ENCODE data around the gene IL19.

The IL19 gene

GRCh38 chr1:206867239-206867638, 96.7 kb downstream of the IL19 start:
- DNase-seq: no peak

- no peak for DNase-seq
Observed at GRCh38 chr1:206867716-206868115, 97.1 kb downstream of the IL19 start.

DNA sequence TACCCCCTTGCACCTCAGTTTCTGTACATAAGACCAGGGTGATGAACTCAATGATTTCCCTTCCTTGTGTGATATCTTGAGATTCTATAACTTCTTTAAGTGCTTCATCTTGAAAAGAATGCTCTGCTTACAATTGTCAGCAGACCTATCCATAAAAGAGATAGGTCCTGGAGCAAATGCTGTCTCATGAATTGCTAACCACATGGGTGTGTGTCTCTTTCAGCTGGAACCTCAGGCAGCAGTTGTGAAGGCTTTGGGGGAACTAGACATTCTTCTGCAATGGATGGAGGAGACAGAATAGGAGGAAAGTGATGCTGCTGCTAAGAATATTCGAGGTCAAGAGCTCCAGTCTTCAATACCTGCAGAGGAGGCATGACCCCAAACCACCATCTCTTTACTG, 97.7 kb downstream of the IL19 start:
- no peak for DNase-seq

- DNase-seq: no peak
Observed at GRCh38 chr1:206872139-206872538, 101.6 kb downstream of the IL19 start.

DNA sequence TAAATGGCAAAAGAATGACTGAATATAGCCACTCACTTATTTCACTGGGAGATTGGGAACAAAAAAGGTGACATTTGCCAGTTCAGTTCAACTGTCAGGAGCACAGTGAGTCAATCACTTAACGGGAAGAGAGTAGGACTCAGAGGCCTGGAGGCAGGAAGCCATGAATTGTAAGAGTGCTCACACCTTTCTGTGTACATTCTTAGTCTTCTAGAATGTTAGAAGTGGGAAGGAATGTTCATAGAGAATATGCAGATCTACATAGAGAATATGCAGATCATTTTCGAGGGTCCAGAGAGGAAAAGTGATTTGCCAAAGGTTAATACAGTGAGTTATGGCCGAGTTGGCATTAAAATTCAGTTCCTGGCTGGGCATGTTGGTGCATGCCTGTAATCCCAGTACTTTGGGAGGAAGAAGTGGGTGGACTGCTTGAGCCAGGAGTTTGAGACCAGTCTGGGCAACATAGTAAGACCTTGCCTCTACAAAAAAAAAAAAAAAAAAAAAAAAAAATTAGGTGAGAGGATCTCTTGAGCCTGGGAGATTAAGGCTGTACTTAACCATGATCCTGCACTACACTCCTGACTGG, 103.1 kb downstream of the IL19 start:
- DNase-seq: no peak

GRCh38 chr1:206875752-206876377, 105.3 kb downstream of the IL19 start:
- DNase-seq: no peak

- DNase-seq: no peak
Observed at GRCh38 chr1:206878456-206878855, 107.9 kb downstream of the IL19 start.

DNA sequence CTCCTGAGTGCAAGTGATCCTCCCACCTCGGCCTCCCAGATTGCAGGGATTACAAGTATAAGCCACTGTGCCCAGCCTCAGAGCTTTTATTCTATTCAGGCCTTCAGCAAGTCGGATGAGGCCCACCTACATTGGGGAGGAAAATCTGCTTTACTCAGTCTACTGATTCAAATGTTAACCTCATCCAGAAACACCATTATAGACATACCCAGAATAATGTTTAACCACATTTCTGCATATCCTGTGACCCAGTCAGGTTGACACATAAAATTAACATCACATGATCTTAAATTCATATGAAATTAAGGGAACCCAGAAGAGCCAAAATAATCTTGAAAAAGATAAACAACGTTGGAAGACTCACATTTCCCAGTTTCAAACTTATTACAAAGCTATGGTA, 109.7 kb downstream of the IL19 start:
- DNase-seq: no peak

GRCh38 chr1:206882555-206882954, 112.0 kb downstream of the IL19 start:
- DNase-seq: no peak

GRCh38 chr1:206883160-206883559, 112.6 kb downstream of the IL19 start:
- DNase-seq: peak; percentile 44

- DNase-seq: no peak
Observed at GRCh38 chr1:206883876-206884275, 113.3 kb downstream of the IL19 start.

GRCh38 chr1:206885341-206886060, 114.9 kb downstream of the IL19 start:
- no peak for DNase-seq

DNA sequence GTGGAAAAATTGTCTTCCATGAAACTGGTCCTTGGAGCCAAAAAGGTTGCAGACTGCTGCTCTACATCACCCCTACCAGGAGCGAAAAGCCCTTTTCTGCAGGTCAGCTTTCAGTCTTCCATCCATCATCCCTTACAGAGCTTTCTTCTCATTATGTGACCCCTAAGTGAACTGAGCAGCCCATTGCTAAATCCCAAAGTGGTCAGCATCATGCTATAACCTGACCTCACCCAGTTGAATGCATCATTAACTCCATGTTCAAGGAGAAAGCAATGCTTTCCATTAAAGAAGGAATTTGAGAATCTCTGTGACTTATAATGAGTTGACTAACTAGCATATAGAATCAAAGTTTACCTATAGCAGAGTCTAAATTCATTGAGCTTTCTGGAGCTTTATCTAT, 116.3 kb downstream of the IL19 start:
- no peak for DNase-seq

GRCh38 chr1:206887701-206888100, 117.1 kb downstream of the IL19 start:
- DNase-seq: no peak

DNA sequence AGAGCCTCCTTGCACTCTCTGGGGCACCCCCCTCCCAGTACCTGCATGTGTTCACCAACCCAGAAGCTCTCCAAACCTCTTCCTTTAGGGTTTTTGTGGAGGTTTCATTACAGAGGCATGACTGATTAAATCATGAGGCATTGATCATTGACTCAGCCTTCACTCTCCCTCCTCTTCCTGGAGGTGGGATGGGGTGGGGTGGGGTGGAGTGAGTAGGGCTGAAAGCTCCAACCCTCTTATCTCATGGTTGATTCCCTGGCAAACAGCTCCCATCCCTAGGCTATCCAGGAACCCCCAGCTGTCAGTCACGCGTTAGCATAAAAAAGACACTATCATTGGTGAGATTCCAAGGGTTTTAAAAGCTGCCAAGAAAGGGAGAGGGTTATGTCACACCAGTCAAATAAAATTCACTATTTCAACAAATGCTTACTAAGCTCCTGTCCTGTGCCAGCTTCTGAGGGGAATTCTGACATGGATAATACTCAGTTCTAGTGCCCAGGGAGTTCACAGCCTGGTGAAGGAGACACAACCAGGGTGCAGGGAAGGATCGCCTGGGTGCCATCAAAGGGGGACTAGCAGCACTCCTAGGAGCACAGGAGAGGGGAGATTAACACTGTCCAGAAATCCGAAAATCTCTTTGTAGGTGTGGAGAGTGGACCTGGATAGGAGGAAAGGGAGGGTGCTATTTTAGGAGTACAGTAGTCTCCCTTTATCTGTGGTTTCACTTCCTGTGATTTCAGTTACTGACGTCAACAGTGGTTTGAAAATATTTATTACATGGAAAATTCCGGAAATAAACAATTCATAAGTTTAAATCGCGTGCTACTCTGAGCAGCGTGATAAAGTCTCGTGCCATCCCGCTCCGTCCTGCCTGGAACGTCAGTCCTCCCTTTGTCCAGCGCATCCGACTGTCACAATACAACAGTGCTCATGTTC, 119.8 kb downstream of the IL19 start:
- DNase-seq: peak; percentile 57

- no peak for DNase-seq
Observed at GRCh38 chr1:206891412-206891811, 120.8 kb downstream of the IL19 start.
